Epithelial cell of esophagus (primary cell): Measurements from ENCODE around the gene DR1.

ENCODE experiments used
- DNase-seq: peaks from one replicate; pipeline ENCODE4 v3.0.0; 2010; ENCODE audit warnings: low read depth
- H3K4me3 ChIP-seq: 2 replicates; pipeline ENCODE4 v1.5.1; 2011; ENCODE audit warnings: mild to moderate bottlenecking, low read length, control low read depth
- TF ChIP-seq, protein P1 (sequence below): IDR thresholded peaks from 2 replicates; pipeline ENCODE4 v1.5.1; 2011; ENCODE audit warnings: low read depth, mild to moderate bottlenecking, low read length, control low read depth, inconsistent platforms; ENCODE audit not compliant: insufficient read depth; ENCODE audit errors: missing control alignments

The DR1 gene

GRCh38 chr1:93345633-93346420 is at the start of gene DR1:
Gene DR1 (plus strand): TSS chr1:93345907. CDS start chr1:93346646, 739 bp downstream.
- H3K4me3 ChIP-seq = peak within 1 kb of the TSS; percentile 90
- peak; percentile 92 for DNase-seq
- TF ChIP-seq, protein P1, sequence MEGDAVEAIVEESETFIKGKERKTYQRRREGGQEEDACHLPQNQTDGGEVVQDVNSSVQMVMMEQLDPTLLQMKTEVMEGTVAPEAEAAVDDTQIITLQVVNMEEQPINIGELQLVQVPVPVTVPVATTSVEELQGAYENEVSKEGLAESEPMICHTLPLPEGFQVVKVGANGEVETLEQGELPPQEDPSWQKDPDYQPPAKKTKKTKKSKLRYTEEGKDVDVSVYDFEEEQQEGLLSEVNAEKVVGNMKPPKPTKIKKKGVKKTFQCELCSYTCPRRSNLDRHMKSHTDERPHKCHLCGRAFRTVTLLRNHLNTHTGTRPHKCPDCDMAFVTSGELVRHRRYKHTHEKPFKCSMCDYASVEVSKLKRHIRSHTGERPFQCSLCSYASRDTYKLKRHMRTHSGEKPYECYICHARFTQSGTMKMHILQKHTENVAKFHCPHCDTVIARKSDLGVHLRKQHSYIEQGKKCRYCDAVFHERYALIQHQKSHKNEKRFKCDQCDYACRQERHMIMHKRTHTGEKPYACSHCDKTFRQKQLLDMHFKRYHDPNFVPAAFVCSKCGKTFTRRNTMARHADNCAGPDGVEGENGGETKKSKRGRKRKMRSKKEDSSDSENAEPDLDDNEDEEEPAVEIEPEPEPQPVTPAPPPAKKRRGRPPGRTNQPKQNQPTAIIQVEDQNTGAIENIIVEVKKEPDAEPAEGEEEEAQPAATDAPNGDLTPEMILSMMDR = no peak

GRCh38 chr1:93296555-93297154 is 49.1 kb upstream of the DR1 start:
- DNase-seq = no peak
- H3K4me3 ChIP-seq = no peak overlapping the region
- TF ChIP-seq, protein P1 = no peak

- H3K4me3 ChIP-seq = no peak overlapping the region
- TF ChIP-seq, protein P1 = no peak
- DNase-seq = no peak
These were observed 44.6 kb upstream of the DR1 start for GRCh38 chr1:93301131-93301530.

- no peak overlapping the region for H3K4me3 ChIP-seq
- no peak for DNase-seq
- TF ChIP-seq, protein P1 = no peak
These were observed 43.6 kb upstream of the DR1 start for GRCh38 chr1:93302078-93302477.

GRCh38 chr1:93304716-93305138 is 41.0 kb upstream of the DR1 start:
- DNase-seq = peak; percentile 75
- TF ChIP-seq, protein P1 = peak; percentile 90
- no peak overlapping the region for H3K4me3 ChIP-seq

GRCh38 chr1:93306920-93307319 is 38.8 kb upstream of the DR1 start:
- H3K4me3 ChIP-seq = no peak overlapping the region
- no peak for DNase-seq
- TF ChIP-seq, protein P1 = no peak

DNA sequence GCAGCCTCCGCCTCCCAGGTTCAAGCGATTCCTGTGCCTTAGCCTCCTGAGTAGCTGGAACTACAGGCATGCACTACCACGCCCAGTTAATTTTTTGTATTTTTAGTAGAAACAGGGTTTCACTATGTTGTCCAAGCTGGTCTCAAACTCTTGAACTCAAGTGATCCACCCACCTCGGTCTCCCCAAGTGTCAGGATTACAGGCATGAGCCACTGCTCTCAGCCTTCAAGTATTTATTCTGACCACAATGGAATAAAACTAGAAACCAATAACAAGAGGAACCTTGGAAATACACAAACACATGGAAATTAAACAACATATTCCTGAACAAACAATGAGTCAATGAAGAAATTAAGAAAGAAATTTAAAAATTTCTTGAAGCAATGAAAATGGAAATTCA is 32.7 kb upstream of the DR1 start:
- TF ChIP-seq, protein P1 = no peak
- no peak overlapping the region for H3K4me3 ChIP-seq
- no peak for DNase-seq
